GM23338 (cell line): Measurements from ENCODE around the gene CBX6. TPM values are rescaled to one million over a fixed set of nuclear protein-coding genes. Genes with fewer than 3 reads are reported as not detected.

Experiments
- polyA plus RNA-seq: library from polyadenylated mRNA; unstranded; fragments of >200 nt; fragmentation: Nextera tagmentation; extraction: Ambion mirVana; gene quantifications from 2 replicates; pipeline ENCODE4 v1.2.1, GENCODE V29; 2016
- total RNA-seq: library from RNA; depleted of rRNA; stranded (reverse); fragments of >200 nt; shearing (Covaris generic); gene quantifications from 2 replicates; pipeline ENCODE4 v1.2.3, GENCODE V29; 2014; rRNA removed

CBX6 gene
- total and polyA plus RNA-seq, 2 experiments from 2014 or later = 18.5 to 23.0 TPM

Other genes starting within 250 kb of the CBX6 start
- 6.1 and 11.0 TPM in 2 replicates for gene FAM227A, start 215.8 kb downstream of the CBX6 start, total RNA-seq
- gene FAM227A, start 215.8 kb downstream of the CBX6 start, polyA plus RNA-seq = 4.3 and 5.8 TPM in 2 replicates
- gene CBY1, start 215.6 kb downstream of the CBX6 start, total RNA-seq = 12.8 and 13.2 TPM in 2 replicates
- 36.1 and 36.4 TPM in 2 replicates for gene CBY1, start 215.6 kb downstream of the CBX6 start, polyA plus RNA-seq
- gene TOMM22, start 190.3 kb downstream of the CBX6 start, total RNA-seq = 84.0 and 87.0 TPM in 2 replicates
- gene TOMM22, start 190.3 kb downstream of the CBX6 start, polyA plus RNA-seq = 125 and 131 TPM in 2 replicates
- 16.1 and 19.7 TPM in 2 replicates for gene JOSD1, start 171.3 kb downstream of the CBX6 start, total RNA-seq
- 4.6 and 5.5 TPM in 2 replicates for gene JOSD1, start 171.3 kb downstream of the CBX6 start, polyA plus RNA-seq
- 79.9 and 88.4 TPM in 2 replicates for gene GTPBP1, start 166.3 kb downstream of the CBX6 start, total RNA-seq
- gene GTPBP1, start 166.3 kb downstream of the CBX6 start, polyA plus RNA-seq = 27.2 and 31.0 TPM in 2 replicates
- 12.6 and 17.6 TPM in 2 replicates for gene SUN2, start 116.2 kb downstream of the CBX6 start, total RNA-seq
- gene SUN2, start 116.2 kb downstream of the CBX6 start, polyA plus RNA-seq = 7.2 and 8.2 TPM in 2 replicates
- 10.0 and 11.3 TPM in 2 replicates for gene DNAL4, start 78.1 kb downstream of the CBX6 start, total RNA-seq
- 8.7 and 9.3 TPM in 2 replicates for gene DNAL4, start 78.1 kb downstream of the CBX6 start, polyA plus RNA-seq
- gene NPTXR, start 28.2 kb downstream of the CBX6 start, total RNA-seq = 9.3 and 13.4 TPM in 2 replicates
- gene NPTXR, start 28.2 kb downstream of the CBX6 start, polyA plus RNA-seq = 0.75 and 0.89 TPM in 2 replicates
- gene APOBEC3A, start 85.4 kb upstream of the CBX6 start, total RNA-seq = not detected in 2 replicates
- 0.21 TPM in 1 of 2 replicates, not detected in the other for gene APOBEC3A, start 85.4 kb upstream of the CBX6 start, polyA plus RNA-seq
- gene APOBEC3B, start 110.1 kb upstream of the CBX6 start, total RNA-seq = 5.9 and 7.0 TPM in 2 replicates
- 9.2 and 11.8 TPM in 2 replicates for gene APOBEC3B, start 110.1 kb upstream of the CBX6 start, polyA plus RNA-seq
- 5.0 and 7.0 TPM in 2 replicates for gene APOBEC3C, start 142.0 kb upstream of the CBX6 start, total RNA-seq
- gene APOBEC3C, start 142.0 kb upstream of the CBX6 start, polyA plus RNA-seq = 49.2 and 49.3 TPM in 2 replicates
- gene APOBEC3D, start 148.9 kb upstream of the CBX6 start, total RNA-seq = 3.4 and 4.3 TPM in 2 replicates
- 6.7 and 9.4 TPM in 2 replicates for gene APOBEC3D, start 148.9 kb upstream of the CBX6 start, polyA plus RNA-seq
- 3.4 and 4.7 TPM in 2 replicates for gene APOBEC3F, start 168.6 kb upstream of the CBX6 start, total RNA-seq
- gene APOBEC3F, start 168.6 kb upstream of the CBX6 start, polyA plus RNA-seq = 3.4 and 3.5 TPM in 2 replicates
- gene APOBEC3G, start 205.1 kb upstream of the CBX6 start, total RNA-seq = 2.6 and 3.3 TPM in 2 replicates
- 1.8 and 2.1 TPM in 2 replicates for gene APOBEC3G, start 205.1 kb upstream of the CBX6 start, polyA plus RNA-seq
- gene APOBEC3H, start 225.0 kb upstream of the CBX6 start, total RNA-seq = not detected in 2 replicates
- not detected in 2 replicates for gene APOBEC3H, start 225.0 kb upstream of the CBX6 start, polyA plus RNA-seq